ENCODE measurements around the gene PGBD5. TPM values are rescaled to one million over a fixed set of nuclear protein-coding genes. Genes with fewer than 3 reads are reported as not detected.

The PGBD5 gene
- total RNA-seq, 1 donor from 2014 or later: 2.0 TPM

- Mint-ChIP-seq H3K4me1 (ENCODE audit: unreplicated experiment) (peaks cover 5% of the 10 kb centered on the region), H3K9me3 (ENCODE audit: unreplicated experiment) (no peaks in the 10 kb centered on the region), H3K27ac (ENCODE audit: unreplicated experiment) (no peak overlapping the region), H3K27me3 (ENCODE audit: unreplicated experiment) (peaks cover 4% of the 10 kb centered on the region), H3K4me3 (ENCODE audit: unreplicated experiment) (no peak overlapping the region), H3K36me3 (ENCODE audit: low read depth, unreplicated experiment) (no peaks in the 10 kb centered on the region)
- DNase-seq (ENCODE audit: low spot score): no peak
- TF ChIP-seq, protein P1, sequence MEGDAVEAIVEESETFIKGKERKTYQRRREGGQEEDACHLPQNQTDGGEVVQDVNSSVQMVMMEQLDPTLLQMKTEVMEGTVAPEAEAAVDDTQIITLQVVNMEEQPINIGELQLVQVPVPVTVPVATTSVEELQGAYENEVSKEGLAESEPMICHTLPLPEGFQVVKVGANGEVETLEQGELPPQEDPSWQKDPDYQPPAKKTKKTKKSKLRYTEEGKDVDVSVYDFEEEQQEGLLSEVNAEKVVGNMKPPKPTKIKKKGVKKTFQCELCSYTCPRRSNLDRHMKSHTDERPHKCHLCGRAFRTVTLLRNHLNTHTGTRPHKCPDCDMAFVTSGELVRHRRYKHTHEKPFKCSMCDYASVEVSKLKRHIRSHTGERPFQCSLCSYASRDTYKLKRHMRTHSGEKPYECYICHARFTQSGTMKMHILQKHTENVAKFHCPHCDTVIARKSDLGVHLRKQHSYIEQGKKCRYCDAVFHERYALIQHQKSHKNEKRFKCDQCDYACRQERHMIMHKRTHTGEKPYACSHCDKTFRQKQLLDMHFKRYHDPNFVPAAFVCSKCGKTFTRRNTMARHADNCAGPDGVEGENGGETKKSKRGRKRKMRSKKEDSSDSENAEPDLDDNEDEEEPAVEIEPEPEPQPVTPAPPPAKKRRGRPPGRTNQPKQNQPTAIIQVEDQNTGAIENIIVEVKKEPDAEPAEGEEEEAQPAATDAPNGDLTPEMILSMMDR (IDR thresholded peaks at IDR 0.05; ENCODE audit: unreplicated experiment): no peak
Observed at GRCh38 chr1:230299191-230300006, 126.7 kb downstream of the PGBD5 start.

DNA sequence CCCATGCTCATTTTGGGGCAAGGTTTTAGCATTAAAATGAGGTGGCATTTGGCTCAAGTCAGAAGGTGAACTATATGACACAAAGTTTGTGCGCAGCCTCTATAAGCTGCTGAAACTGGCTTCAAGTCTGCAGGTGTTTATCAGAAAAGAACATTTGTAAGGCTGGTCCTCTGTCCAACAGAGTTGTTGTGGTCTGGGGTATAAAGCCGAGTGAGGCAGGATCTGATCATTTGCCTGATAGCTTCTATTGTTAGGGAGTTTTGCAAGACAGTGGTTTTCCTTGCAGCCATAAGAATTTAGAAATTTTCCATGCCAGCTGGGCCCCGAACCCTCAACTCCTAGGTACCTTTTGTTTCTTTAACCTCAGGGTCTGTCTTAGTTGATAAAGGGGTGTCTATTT is 130.8 kb downstream of the PGBD5 start:
- peaks cover 5% of the 10 kb centered on the region for H3K27me3 Mint-ChIP-seq (ENCODE audit: unreplicated experiment)

GRCh38 chr1:230293390-230293700 is 132.8 kb downstream of the PGBD5 start:
- TF ChIP-seq, protein P1 (IDR thresholded peaks at IDR 0.05; ENCODE audit: unreplicated experiment): no peak
- H3K4me1 Mint-ChIP-seq (ENCODE audit: unreplicated experiment): peaks cover 14% of the 10 kb centered on the region
- no peaks in the 10 kb centered on the region for H3K36me3 Mint-ChIP-seq (ENCODE audit: low read depth, unreplicated experiment)
- no peak overlapping the region for H3K4me3 Mint-ChIP-seq (ENCODE audit: unreplicated experiment)
- H3K9me3 Mint-ChIP-seq (ENCODE audit: unreplicated experiment): no peaks in the 10 kb centered on the region
- DNase-seq (ENCODE audit: low spot score): no peak
- H3K27me3 Mint-ChIP-seq (ENCODE audit: unreplicated experiment): peaks cover 4% of the 10 kb centered on the region
- no peak overlapping the region for H3K27ac Mint-ChIP-seq (ENCODE audit: unreplicated experiment)

More for the DNA sequence above, 130.8 kb downstream of the PGBD5 start:
- no peak for DNase-seq (ENCODE audit: low spot score)
- H3K9me3 Mint-ChIP-seq (ENCODE audit: unreplicated experiment): no peaks in the 10 kb centered on the region
- H3K4me3 Mint-ChIP-seq (ENCODE audit: unreplicated experiment): no peak overlapping the region
- H3K4me1 Mint-ChIP-seq (ENCODE audit: unreplicated experiment): peaks cover 14% of the 10 kb centered on the region
- no peaks in the 10 kb centered on the region for H3K36me3 Mint-ChIP-seq (ENCODE audit: low read depth, unreplicated experiment)
- H3K27ac Mint-ChIP-seq (ENCODE audit: unreplicated experiment): no peak overlapping the region
- TF ChIP-seq, protein P1 (IDR thresholded peaks at IDR 0.05; ENCODE audit: unreplicated experiment): no peak

DNA sequence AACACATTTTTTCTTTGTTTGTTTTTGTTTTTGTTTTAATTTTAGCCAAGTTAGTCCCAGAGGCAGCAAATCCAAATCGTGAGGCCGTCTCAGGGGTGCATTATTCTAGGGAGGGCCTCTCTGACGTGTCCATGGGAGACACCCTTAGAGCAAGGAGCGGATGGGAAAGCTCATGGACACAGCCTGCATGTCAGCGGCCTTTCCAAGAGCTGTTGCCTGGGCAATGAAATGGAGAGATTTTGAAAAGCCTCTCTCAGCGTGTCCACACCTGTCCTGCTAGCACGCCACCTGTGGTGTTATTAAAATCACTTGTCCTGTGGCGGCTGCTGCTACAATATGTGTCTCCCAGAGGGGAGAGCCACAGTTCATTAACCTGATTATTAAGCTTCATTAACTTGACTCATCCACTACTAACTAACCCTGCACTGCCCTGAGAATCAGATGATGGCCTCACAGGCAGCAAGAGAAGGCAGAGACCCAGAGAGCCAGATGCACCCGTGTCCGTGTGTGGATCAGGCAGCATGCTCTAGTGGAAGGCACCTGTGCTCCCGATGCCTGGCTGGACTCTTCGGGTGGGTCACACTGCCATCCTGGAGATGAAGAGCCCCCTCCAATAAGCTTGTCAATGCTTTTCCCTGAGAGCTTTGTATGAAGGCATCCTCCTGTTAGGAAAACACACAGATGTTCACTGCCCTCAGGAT is 133.3 kb downstream of the PGBD5 start:
- no peak for DNase-seq (ENCODE audit: low spot score)
- no peak overlapping the region for H3K4me3 Mint-ChIP-seq (ENCODE audit: unreplicated experiment)
- TF ChIP-seq, protein P1 (IDR thresholded peaks at IDR 0.05; ENCODE audit: unreplicated experiment): no peak
- no peaks in the 10 kb centered on the region for H3K9me3 Mint-ChIP-seq (ENCODE audit: unreplicated experiment)
- H3K27me3 Mint-ChIP-seq (ENCODE audit: unreplicated experiment): peaks cover 4% of the 10 kb centered on the region
- H3K27ac Mint-ChIP-seq (ENCODE audit: unreplicated experiment): no peak overlapping the region
- no peaks in the 10 kb centered on the region for H3K36me3 Mint-ChIP-seq (ENCODE audit: low read depth, unreplicated experiment)
- peaks cover 14% of the 10 kb centered on the region for H3K4me1 Mint-ChIP-seq (ENCODE audit: unreplicated experiment)

All from endothelial cell (in vitro differentiated cells).